Erythroblast (primary cell): ENCODE measurements around the gene UNC45A.

Experiments
- DNase-seq, 2 experiments: peaks; one replicate each; lab custom pipeline; 2025; lab: John Stamatoyannopoulos, UW
- GATA1 ChIP-seq: IDR thresholded peaks from 2 replicates; pipeline ENCODE4 v1.6.1; 2011; ENCODE audit warnings: low read depth, mild to moderate bottlenecking, control low read depth, low read length, moderate library complexity
- POLR2A ChIP-seq: IDR thresholded peaks from 2 replicates; pipeline ENCODE4 v1.6.1; 2011; ENCODE audit warnings: mild to moderate bottlenecking, low read length

The UNC45A gene, protein sequence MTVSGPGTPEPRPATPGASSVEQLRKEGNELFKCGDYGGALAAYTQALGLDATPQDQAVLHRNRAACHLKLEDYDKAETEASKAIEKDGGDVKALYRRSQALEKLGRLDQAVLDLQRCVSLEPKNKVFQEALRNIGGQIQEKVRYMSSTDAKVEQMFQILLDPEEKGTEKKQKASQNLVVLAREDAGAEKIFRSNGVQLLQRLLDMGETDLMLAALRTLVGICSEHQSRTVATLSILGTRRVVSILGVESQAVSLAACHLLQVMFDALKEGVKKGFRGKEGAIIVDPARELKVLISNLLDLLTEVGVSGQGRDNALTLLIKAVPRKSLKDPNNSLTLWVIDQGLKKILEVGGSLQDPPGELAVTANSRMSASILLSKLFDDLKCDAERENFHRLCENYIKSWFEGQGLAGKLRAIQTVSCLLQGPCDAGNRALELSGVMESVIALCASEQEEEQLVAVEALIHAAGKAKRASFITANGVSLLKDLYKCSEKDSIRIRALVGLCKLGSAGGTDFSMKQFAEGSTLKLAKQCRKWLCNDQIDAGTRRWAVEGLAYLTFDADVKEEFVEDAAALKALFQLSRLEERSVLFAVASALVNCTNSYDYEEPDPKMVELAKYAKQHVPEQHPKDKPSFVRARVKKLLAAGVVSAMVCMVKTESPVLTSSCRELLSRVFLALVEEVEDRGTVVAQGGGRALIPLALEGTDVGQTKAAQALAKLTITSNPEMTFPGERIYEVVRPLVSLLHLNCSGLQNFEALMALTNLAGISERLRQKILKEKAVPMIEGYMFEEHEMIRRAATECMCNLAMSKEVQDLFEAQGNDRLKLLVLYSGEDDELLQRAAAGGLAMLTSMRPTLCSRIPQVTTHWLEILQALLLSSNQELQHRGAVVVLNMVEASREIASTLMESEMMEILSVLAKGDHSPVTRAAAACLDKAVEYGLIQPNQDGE

DNA sequence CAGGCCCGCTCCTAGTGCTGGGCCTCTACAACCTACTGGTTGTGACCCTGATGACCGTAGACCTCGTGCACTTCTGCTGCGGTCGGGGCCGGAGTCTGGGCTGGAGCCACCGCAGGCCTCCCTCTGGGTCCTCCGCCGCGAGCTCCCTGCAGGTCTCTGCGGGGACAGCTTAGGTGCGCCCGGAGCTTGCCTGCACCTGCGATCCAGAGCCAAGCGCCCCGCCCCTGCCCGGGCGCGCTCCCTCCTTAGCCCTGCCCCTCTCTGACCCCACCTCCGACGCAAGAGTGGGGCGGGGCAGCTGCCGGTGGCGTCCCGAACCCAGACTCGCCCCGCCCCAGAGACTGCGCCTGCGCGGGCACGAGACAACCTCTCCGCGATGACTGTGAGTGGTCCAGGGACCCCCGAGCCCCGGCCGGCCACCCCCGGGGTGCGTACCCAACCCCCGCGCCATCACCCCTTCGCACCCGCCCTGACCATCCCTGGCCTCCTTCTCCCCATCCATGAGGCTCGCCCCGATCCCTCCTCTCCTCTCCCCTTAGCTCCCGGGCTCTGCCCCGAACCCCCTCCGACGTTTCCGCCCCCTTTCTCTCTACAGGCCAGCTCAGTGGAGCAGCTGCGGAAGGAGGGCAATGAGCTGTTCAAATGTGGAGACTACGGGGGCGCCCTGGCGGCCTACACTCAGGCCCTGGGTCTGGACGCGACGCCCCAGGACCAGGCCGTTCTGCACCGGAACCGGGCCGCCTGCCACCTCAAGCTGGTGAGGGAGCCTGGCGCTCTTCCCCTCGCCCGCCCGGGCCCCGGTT lies at the start of gene UNC45A:
Gene UNC45A (plus strand): TSS at position 337 of the 803 bp plus-strand sequence. CDS start 40 bp downstream, at position 377.
- DNase-seq, result peak; percentile 90 to 94
- TF ChIP-seq POLR2A (peak; percentile 30), GATA1 (no peak)

DNA sequence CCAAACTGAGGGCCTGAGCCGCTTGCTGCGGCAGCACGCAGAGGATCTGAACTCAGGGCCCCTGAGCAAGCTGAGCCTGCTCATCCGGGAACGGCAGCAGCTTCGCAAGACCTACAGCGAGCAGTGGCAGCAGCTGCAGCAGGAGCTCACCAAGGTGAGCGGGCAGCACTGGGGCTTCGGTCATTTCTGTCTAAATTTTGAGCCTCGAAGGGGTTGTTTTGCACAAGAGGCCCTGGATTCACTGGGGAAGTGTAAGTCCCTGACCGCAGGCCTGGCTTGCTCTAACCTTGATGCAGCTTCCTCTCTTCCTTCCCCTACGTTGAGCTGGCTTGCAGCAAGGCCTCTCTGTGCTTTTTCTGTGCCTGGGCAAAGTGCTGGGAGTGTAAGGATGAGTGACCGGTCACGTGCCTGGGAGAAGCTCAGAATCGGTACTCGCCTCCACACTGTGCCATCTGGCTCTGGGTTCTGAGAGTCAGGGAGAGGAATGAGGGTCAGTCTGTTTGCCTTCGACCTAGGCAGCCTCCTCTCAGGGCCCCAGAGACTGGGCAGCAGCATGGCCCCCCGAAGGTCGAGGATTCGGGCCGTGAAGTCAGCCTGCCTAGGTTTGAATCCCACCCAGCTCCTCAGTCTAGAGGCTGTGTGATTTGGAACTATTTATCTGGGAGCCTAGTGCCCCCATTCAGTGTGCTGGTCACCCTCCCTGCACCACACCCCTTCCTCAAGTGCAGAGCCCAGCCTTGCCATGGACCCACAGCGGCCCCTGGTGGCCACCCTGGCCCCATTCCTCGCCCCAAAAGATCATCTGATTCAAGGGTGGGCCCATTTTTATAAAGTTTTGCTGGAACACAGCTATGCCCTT lies 49.4 kb upstream of the UNC45A start:
- TF ChIP-seq POLR2A (no peak), GATA1 (no peak)
- DNase-seq, result peak; percentile 87 to 92

- DNase-seq, result no peak
- no peak for TF ChIP-seq GATA1
- no peak for TF ChIP-seq POLR2A
Observed at GRCh38 chr15:90886291-90886614, 48.8 kb upstream of the UNC45A start.

GRCh38 chr15:90887037-90887481 lies 48.0 kb upstream of the UNC45A start:
- no peak for DNase-seq
- no peak for TF ChIP-seq GATA1
- no peak for TF ChIP-seq POLR2A

DNA sequence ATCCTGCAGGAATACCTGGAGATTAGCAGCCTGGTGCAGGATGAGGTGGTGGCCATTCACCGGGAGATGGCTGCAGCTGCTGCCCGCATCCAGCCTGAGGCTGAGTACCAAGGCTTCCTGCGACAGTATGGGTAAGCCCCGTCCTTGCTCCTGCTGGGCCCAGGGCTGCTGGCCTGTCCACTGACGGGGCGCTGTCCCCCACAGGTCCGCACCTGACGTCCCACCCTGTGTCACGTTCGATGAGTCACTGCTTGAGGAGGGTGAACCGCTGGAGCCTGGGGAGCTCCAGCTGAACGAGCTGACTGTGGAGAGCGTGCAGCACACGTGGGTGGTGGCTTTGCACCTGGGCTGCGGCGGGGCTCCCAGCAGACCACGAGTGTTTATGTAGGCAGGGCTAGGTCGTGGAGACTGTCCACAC lies 45.8 kb upstream of the UNC45A start:
- TF ChIP-seq GATA1, result no peak
- TF ChIP-seq POLR2A, result no peak
- no peak for DNase-seq

DNA sequence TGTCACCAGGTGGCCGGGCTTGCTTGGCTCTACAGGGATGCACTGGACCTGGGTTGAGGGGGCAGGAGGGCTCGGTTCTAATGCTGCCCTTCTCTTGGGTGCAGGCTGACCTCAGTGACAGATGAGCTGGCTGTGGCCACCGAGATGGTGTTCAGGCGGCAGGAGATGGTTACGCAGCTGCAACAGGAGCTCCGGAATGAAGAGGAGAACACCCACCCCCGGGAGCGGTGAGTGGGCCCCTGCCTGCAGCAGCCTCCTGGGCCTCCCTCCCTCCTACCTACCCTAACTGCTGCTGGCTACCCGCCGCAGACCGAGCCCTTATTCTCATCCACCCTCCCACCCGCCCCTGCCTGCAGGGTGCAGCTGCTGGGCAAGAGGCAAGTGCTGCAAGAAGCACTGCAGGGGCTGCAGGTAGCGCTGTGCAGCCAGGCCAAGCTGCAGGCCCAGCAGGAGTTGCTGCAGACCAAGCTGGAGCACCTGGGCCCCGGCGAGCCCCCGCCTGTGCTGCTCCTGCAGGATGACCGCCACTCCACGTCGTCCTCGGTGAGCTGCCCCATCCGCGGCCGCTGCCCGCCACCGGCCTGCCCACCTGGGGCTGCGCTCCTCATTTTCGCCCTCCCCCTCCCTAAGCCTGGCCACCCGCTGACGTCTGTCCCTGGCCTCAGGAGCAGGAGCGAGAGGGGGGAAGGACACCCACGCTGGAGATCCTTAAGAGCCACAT lies 45.2 kb upstream of the UNC45A start:
- TF ChIP-seq POLR2A, result no peak
- no peak for TF ChIP-seq GATA1
- no peak for DNase-seq

GRCh38 chr15:90890839-90891238 lies 44.2 kb upstream of the UNC45A start:
- no peak for TF ChIP-seq GATA1
- TF ChIP-seq POLR2A, result no peak
- DNase-seq, result no peak

DNA sequence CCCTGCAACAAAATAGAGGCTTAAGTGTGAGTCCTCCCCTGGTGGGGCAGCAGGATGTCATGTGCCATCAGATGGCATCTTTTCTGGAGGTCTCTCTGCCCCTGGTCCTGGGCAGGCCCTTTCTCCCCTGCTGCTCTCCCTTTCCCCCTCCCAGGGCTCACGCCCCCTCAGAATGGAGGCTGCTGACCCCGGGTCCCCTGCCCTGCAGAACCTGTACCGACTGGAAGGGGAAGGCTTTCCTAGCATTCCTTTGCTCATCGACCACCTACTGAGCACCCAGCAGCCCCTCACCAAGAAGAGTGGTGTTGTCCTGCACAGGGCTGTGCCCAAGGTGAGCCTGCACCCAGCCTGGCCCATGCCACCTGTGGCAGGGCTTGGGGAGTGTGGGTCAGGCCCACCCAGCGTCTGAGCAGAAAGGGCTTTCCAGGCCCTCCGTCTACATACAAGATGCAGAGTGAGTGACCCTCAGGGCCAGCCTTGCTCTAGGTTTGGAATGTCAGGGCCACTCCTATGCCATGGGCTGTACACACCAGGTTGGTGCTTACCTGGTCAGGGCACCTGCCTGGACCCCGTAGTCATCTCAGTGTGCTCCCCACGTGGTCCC lies 43.6 kb upstream of the UNC45A start:
- TF ChIP-seq POLR2A, result no peak
- TF ChIP-seq GATA1, result no peak
- no peak for DNase-seq

DNA sequence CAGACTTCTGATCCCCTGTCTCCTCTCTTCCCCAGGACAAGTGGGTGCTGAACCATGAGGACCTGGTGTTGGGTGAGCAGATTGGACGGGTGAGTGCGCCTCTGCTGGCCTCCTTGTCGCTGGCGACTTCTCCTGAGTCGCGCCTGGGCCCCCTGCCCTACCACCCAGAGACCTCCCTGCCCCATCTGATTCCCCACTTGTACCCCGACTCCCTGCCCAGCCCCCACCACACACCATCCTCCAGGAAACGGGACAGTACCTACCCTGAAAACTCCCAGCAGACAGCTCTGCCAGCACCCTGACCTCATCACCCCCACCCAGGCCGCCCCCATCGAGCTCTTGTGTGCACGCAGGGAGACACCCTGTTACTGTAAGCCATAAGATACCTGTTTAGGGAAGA lies 43.1 kb upstream of the UNC45A start:
- TF ChIP-seq POLR2A (no peak), GATA1 (no peak)
- no peak for DNase-seq

DNA sequence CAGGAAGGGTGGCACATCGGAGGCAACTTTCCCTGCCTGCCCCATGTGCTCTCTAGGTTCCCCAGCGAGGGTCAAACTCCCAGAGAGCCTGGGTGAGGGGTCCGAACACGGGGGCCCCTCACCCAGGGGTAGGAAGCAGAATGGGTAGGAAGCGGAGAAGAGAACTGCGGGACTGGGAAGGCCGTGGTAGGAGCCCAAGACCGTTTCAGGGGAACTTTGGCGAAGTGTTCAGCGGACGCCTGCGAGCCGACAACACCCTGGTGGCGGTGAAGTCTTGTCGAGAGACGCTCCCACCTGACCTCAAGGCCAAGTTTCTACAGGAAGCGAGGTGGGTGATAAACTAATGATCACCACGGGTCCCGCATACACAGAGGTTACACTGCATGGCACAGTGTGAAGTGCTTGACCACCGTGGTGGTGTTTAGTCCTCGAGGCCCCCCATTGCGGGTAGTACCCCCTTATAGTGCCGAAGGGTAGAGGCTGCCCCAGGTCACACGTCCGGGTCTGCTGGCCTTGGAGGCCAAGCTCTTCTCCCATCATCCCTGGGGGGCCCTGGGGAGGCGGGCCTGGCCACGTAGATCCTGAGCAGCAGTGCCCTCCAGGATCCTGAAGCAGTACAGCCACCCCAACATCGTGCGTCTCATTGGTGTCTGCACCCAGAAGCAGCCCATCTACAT lies 42.4 kb upstream of the UNC45A start:
- TF ChIP-seq GATA1, result no peak
- no peak for TF ChIP-seq POLR2A
- DNase-seq, result no peak

DNA sequence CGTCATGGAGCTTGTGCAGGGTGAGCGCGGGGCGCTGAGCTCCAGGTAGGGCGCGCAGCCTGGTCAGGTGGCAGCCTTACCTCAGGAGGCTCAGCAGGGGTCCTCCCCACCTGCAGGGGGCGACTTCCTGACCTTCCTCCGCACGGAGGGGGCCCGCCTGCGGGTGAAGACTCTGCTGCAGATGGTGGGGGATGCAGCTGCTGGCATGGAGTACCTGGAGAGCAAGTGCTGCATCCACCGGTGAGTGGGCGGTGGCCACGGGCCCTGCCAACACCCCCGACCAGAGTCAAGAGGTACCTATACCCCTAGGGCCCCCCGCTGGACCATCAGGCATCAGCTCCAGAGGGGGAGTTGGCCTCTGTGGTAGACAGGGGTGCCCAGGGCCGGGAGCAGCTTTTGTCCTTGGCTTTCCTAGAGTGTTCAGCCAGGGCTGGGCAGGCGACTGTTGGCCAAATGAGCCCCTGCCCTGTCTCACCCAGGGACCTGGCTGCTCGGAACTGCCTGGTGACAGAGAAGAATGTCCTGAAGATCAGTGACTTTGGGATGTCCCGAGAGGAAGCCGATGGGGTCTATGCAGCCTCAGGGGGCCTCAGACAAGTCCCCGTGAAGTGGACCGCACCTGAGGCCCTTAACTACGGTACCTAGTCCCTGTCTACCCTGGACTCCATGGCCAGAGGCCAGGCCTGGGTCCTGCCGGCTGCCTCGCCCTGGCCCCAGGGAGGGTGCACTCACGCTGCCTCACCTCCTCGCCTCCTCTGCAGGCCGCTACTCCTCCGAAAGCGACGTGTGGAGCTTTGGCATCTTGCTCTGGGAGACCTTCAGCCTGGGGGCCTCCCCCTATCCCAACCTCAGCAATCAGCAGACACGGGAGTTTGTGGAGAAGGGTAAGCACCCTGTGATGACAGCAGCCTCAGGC lies 41.7 kb upstream of the UNC45A start:
- TF ChIP-seq GATA1, result no peak
- no peak for TF ChIP-seq POLR2A
- DNase-seq, result no peak
